AG10803 (cell line): Measurements from ENCODE around the gene SHISA6.

ENCODE experiments used
- DNase-seq: peaks from one replicate; pipeline ENCODE4 v3.0.0; 2010; ENCODE audit warnings: low read depth
- H3K4me3 ChIP-seq: 2 replicates; pipeline ENCODE4 v1.5.1; 2011; ENCODE audit warnings: mild to moderate bottlenecking, low read length, control low read depth
- CTCF ChIP-seq: conservative IDR thresholded peaks from 2 replicates; pipeline ENCODE4 v1.5.1; 2011; ENCODE audit warnings: mild to moderate bottlenecking, low read length, control low read depth, inconsistent platforms

Gene SHISA6

GRCh38 chr17:11535231-11535630 lies 294.2 kb downstream of the SHISA6 start:
- no peak overlapping the region for H3K4me3 ChIP-seq
- no peak for DNase-seq
- TF ChIP-seq CTCF: no peak

GRCh38 chr17:11538366-11538765 lies 297.4 kb downstream of the SHISA6 start:
- no peak for TF ChIP-seq CTCF
- no peak overlapping the region for H3K4me3 ChIP-seq
- no peak for DNase-seq

GRCh38 chr17:11539637-11540036 lies 298.6 kb downstream of the SHISA6 start:
- no peak for DNase-seq
- TF ChIP-seq CTCF: no peak
- H3K4me3 ChIP-seq: no peak overlapping the region

GRCh38 chr17:11545002-11545401 lies 304.0 kb downstream of the SHISA6 start:
- no peak for TF ChIP-seq CTCF
- H3K4me3 ChIP-seq: no peak overlapping the region
- no peak for DNase-seq

GRCh38 chr17:11545696-11546095 lies 304.7 kb downstream of the SHISA6 start:
- no peak for TF ChIP-seq CTCF
- no peak for DNase-seq
- no peak overlapping the region for H3K4me3 ChIP-seq

GRCh38 chr17:11547853-11548252 lies 306.8 kb downstream of the SHISA6 start:
- H3K4me3 ChIP-seq: no peak overlapping the region
- DNase-seq: no peak
- no peak for TF ChIP-seq CTCF

- no peak for TF ChIP-seq CTCF
- no peak overlapping the region for H3K4me3 ChIP-seq
- no peak for DNase-seq
Measured at GRCh38 chr17:11548398-11548797, 307.4 kb downstream of the SHISA6 start.
